Cardiac muscle cell (in vitro differentiated cells and primary cell): ENCODE data around the gene HORMAD2. TPM values are rescaled to one million over a fixed set of nuclear protein-coding genes. Genes with fewer than 3 reads are reported as not detected.

Experiments used
- DNase-seq, 2 donors: peaks; one replicate each; pipeline versions ENCODE4 v3.0.0 to v3.0.0-alpha.2; 2010 to 2017; ENCODE audit warnings: low read depth in 1 of 2, low spot score in 1 of 2
- H3K27ac ChIP-seq: fragments of 200-600 bp; sonication (generic); 2 replicates; pipeline ENCODE4 v1.5.1; 2016
- H3K27me3 ChIP-seq: fragments of 200-600 bp; sonication (generic); 2 replicates; pipeline ENCODE4 v1.6.0; 2016; ENCODE audit warnings: control low read depth
- H3K36me3 ChIP-seq: fragments of 200-600 bp; sonication (generic); 2 replicates; pipeline ENCODE4 v1.5.1; 2016; ENCODE audit warnings: control low read depth
- H3K4me1 ChIP-seq: fragments of 200-600 bp; sonication (generic); 2 replicates; pipeline ENCODE4 v1.8.1; 2017; ENCODE audit warnings: low read depth, mild to moderate bottlenecking, mixed run types
- H3K4me3 ChIP-seq: fragments of 200-600 bp; sonication (generic); 2 replicates; pipeline ENCODE4 v1.5.1; 2016; ENCODE audit warnings: mild to moderate bottlenecking
- H3K9me3 ChIP-seq: fragments of 200-600 bp; sonication (generic); 2 replicates; pipeline ENCODE4 v1.5.1; 2017; ENCODE audit warnings: low read depth, mild to moderate bottlenecking, control low read depth
- polyA plus RNA-seq: library from polyadenylated mRNA; unstranded; fragments of >200 nt; fragmentation: Nextera tagmentation; extraction: Ambion mirVana; gene quantifications from 2 replicates; pipeline ENCODE4 v1.2.1, GENCODE V29; 2016
- total RNA-seq: library from RNA; depleted of rRNA; stranded (reverse); fragments of >200 nt; gene quantifications from 2 replicates; pipeline ENCODE4 v1.2.3, GENCODE V29; 2016
- TF ChIP-seq, protein P1 (sequence below): IDR thresholded peaks from 2 replicates; pipeline ENCODE4 v1.5.1; 2012; ENCODE audit warnings: low read depth, mild to moderate bottlenecking, low read length

HORMAD2 gene
- total and polyA plus RNA-seq, 2 experiments from 2014 or later: not detected

DNA sequence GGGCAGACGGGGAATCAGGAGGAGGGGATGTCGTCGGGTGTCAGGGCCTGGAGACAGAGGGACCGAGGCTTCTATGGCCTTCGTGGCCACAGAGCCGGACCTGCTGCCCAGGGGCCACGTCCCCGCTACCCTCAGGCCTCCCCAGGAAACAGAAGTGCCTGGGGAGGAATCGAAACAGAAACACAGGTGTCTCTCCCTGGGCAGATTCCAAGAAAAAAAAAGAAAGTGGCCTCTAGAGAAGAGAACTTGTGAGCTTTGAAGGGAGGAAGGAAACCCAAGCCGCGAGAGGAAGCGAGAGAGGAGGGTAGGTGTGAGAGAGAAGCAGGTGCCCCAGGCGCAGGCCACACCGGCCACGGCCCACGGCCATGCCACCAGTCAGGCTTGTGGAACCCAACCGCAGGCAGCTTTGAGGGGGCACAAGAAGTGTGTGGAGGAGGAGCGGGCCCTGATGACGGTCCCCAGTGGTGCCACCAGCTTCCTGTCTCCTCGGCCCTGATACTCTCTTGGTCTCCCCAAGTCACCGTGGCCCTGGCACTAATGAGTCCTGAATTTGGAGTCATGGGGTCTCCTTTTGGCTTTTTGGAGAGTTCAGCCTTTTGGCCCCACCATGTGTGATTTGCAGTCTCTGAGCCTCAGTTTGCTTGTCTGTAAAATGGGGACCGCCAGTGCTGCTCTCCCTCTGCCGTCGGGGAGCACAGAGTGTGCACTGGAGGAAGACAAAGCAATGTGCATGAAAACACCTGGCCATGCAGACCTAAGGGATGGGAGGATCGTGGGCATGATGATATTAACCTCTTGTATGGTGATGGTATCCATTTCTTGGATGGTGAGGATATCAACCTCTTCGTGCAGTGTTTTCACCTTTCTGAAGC is 141.1 kb downstream of the HORMAD2 start:
- Histone ChIP-seq H3K27me3 (no peaks in the 10 kb centered on the region), H3K9me3 (no peaks in the 10 kb centered on the region), H3K27ac (no peak overlapping the region), H3K4me3 (no peak overlapping the region), H3K4me1 (no peaks in the 10 kb centered on the region), H3K36me3 (no peaks in the 10 kb centered on the region)
- DNase-seq: no peak
- TF ChIP-seq, protein P1, sequence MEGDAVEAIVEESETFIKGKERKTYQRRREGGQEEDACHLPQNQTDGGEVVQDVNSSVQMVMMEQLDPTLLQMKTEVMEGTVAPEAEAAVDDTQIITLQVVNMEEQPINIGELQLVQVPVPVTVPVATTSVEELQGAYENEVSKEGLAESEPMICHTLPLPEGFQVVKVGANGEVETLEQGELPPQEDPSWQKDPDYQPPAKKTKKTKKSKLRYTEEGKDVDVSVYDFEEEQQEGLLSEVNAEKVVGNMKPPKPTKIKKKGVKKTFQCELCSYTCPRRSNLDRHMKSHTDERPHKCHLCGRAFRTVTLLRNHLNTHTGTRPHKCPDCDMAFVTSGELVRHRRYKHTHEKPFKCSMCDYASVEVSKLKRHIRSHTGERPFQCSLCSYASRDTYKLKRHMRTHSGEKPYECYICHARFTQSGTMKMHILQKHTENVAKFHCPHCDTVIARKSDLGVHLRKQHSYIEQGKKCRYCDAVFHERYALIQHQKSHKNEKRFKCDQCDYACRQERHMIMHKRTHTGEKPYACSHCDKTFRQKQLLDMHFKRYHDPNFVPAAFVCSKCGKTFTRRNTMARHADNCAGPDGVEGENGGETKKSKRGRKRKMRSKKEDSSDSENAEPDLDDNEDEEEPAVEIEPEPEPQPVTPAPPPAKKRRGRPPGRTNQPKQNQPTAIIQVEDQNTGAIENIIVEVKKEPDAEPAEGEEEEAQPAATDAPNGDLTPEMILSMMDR: no peak

DNA sequence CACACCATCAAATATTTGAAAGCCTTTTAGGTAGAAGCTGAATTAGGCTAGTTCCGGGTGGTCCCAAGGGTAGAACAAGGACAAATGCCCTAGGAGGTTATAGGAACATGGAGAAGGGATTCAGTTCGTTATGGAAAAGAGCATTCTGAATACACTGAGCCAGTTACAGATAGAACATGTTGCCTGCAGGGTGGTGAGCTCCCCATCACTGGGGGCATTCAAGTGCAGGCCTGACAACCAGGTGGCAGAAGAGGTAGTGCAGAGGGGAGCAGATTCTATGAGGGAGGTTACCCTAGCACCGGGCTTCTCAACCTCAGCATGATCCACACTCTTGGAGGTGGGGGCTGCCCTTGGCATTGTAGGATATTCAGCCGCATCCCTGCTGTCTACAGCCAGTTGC is 142.1 kb downstream of the HORMAD2 start:
- Histone ChIP-seq H3K9me3 (no peaks in the 10 kb centered on the region), H3K36me3 (no peaks in the 10 kb centered on the region), H3K4me1 (no peaks in the 10 kb centered on the region), H3K27ac (no peak overlapping the region), H3K27me3 (no peaks in the 10 kb centered on the region), H3K4me3 (no peak overlapping the region)
- TF ChIP-seq, protein P1: no peak
- no peak for DNase-seq

DNA sequence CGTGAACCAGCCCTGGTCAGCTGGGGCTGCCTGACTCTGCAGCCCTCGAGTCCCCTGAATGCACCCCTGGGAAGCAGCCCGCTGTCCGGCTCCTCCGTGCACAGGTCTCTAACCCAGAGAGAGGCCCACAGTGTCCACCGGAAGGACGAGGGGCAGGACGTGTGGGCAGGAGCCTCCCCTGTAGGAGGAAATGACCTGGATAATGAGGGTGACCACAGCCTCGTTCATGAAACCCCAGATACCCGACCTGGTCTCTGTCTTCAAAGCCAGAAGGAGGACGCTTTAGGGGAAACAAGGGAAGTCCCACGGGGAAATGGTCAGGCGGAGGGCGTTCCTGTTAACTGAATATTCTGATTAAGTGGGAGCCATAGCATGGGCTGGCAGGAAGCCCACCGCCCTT is 143.0 kb downstream of the HORMAD2 start:
- H3K27ac ChIP-seq: no peak overlapping the region
- TF ChIP-seq, protein P1: no peak

DNA sequence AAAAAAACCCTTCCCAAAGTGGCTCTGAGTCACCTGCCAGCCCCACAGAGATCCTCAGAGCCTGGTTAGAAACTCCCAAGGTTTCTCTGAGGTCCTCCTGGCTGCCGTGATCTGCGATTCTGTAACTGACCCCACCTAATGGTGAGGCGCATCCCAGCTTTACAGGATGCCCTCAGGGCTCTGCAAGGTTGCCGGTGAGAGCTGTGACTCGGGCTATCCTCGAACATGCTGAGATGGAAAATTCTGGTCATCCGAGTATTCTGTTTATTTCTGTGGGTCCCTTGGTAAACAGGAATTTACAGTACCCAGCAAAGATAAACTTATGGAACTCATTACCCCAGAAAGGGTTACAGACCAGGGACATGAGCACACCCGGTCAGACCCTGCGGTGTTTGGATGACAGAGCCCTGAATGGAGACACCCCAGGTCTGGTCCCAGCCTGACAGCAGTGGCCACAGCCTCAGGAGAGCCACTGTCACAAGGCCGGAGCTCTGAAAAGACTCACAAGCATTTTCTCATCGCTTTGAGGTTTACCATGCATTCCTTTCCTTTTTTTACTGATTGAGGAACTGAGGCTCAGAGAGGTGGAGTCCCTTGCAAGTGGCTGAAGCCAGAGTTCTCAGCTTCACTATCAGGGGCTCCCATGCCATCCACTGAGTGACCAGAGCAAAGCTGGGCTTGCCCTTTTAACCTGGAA is 144.0 kb downstream of the HORMAD2 start:
- TF ChIP-seq, protein P1: no peak
- peaks cover 6% of the 10 kb centered on the region for H3K4me1 ChIP-seq
- no peaks in the 10 kb centered on the region for H3K27me3 ChIP-seq
- no peaks in the 10 kb centered on the region for H3K36me3 ChIP-seq
- H3K4me3 ChIP-seq: no peak overlapping the region
- H3K9me3 ChIP-seq: no peaks in the 10 kb centered on the region
- H3K27ac ChIP-seq: no peak overlapping the region
- DNase-seq: no peak

More for the DNA sequence above, 143.0 kb downstream of the HORMAD2 start:
- H3K4me3 ChIP-seq: no peak overlapping the region
- no peaks in the 10 kb centered on the region for H3K4me1 ChIP-seq
- no peaks in the 10 kb centered on the region for H3K36me3 ChIP-seq
- no peaks in the 10 kb centered on the region for H3K9me3 ChIP-seq
- DNase-seq: no peak
- H3K27me3 ChIP-seq: no peaks in the 10 kb centered on the region

DNA sequence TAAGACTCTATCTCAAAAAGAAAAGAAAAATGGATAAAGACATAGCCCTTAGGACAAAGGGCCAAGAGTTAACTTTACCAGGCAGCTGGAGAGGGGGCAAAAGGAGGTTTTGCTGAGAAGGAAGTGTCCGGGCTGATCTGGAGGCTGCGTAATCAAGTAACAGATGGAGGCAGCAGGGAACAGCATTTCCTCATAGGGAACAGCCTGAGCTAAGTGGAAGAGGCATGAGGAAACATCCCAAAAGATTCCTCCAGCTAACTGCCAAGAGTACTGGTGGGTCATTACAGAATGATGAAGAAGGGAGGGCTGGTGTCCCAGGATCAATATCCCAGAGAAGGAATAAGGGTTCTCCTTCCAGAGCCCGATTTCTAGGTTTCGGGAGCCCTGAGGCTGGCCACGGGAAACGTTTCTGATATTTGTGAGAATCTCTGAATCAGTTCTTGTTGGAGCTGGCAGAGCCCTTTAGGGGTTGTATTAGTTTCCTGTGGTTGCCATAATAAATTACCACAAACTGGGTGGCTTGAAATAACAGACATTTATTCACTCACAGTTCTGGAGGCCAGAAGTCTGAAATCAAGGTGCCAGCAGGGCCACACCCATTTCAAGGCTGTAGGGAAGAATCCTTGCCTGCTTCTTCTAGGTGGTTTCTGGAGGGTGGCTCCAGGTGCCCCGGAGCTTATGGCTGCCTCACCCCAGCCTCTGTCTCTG is 145.1 kb downstream of the HORMAD2 start:
- Histone ChIP-seq H3K4me3 (no peak overlapping the region), H3K4me1 (peaks cover 6% of the 10 kb centered on the region), H3K27ac (no peak overlapping the region), H3K9me3 (no peaks in the 10 kb centered on the region), H3K36me3 (no peaks in the 10 kb centered on the region), H3K27me3 (no peaks in the 10 kb centered on the region)
- DNase-seq: no peak
- TF ChIP-seq, protein P1: no peak
